ENCODE results near the gene IL10RA. TPM values are rescaled to one million over a fixed set of nuclear protein-coding genes. Genes with fewer than 3 reads are reported as not detected.

The IL10RA gene
- total and polyA plus RNA-seq, 4 donors = 1.7 to 59.2 (median 14.6) TPM

DNA sequence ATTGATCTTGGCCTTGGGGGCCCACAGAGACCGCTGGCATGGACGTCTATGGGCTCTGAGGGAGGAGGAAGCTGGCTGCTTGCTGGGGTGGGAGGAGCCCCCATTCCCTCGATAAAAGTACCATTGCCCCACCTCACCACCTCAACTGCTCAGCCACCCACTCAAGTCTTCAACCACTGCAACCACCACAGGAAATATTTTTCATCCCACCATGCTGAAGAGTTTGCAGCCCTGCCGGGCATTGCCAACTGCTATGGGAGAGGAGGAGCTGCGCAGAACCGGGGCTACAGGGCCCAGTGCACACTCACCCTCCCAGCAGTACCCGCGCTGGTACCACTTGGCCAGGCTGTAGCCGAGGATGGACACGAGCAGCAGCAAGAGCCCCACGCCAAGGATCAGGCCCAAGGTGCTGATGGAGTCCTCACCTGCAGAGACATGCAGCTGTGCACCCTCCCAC is 29.2 kb downstream of the IL10RA start:
- Histone ChIP-seq H3K36me3 (ENCODE audit: control insufficient read depth in 1 of 2, insufficient read depth in 2 of 2, low read length in 1 of 2) (no peaks in the 10 kb centered on the region), H3K27me3 (ENCODE audit: control insufficient read depth in 1 of 2, insufficient read depth in 2 of 2, low read length in 1 of 2) (no peaks in the 10 kb centered on the region), H3K27ac (ENCODE audit: low read depth in 1 of 2, low read length in 2 of 2) (no peak overlapping the region), H3K4me3 (ENCODE audit: low read length in 2 of 2) (no peak overlapping the region), H3K4me1 (ENCODE audit: control insufficient read depth in 1 of 2, insufficient read depth in 2 of 2, low read length in 2 of 2) (no peaks in the 10 kb centered on the region), H3K9me3 (ENCODE audit: control insufficient read depth, low read length) (no peaks in the 10 kb centered on the region)
- intact Hi-C loops (cut with DNase I) = no loop called here
- ATAC-seq (ENCODE audit: low FRiP score) = no peak
- DNase-seq = no peak
- 83 to 89% methylated on average over 11 of the region's 11 CpGs for WGBS, 2 donors

DNA sequence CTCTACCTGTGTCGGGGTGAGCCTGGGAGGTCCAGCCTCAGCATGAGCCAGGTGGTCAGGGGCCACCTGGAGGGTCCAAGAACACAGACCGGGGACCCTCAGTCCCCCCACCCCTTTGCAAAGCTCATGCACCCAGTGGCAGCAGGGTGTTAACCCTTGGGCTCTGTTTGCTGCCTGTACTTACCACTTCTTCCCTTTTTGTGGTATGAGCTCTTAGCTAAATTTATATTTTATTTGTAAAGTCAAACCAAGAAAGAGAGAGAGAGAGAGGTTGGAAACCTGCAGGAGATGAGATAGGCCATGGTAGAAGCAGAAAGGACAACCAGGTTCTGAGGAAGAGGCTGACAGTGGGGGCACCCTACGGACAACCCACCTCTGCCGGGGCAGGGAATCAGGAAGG is 29.9 kb downstream of the IL10RA start:
- Histone ChIP-seq H3K27ac (ENCODE audit: low read depth in 1 of 2, low read length in 2 of 2) (no peak overlapping the region), H3K27me3 (ENCODE audit: control insufficient read depth in 1 of 2, insufficient read depth in 2 of 2, low read length in 1 of 2) (no peaks in the 10 kb centered on the region), H3K36me3 (ENCODE audit: control insufficient read depth in 1 of 2, insufficient read depth in 2 of 2, low read length in 1 of 2) (no peaks in the 10 kb centered on the region), H3K9me3 (ENCODE audit: control insufficient read depth, low read length) (no peaks in the 10 kb centered on the region), H3K4me1 (ENCODE audit: control insufficient read depth in 1 of 2, insufficient read depth in 2 of 2, low read length in 2 of 2) (no peaks in the 10 kb centered on the region), H3K4me3 (ENCODE audit: low read length in 2 of 2) (no peak overlapping the region)
- ATAC-seq (ENCODE audit: low FRiP score) (no peak), DNase-seq (no peak)
- intact Hi-C loops (cut with DNase I) = no loop called here
- 79% methylated on average over 4 of the region's 4 CpGs for WGBS, 2 donors

DNA sequence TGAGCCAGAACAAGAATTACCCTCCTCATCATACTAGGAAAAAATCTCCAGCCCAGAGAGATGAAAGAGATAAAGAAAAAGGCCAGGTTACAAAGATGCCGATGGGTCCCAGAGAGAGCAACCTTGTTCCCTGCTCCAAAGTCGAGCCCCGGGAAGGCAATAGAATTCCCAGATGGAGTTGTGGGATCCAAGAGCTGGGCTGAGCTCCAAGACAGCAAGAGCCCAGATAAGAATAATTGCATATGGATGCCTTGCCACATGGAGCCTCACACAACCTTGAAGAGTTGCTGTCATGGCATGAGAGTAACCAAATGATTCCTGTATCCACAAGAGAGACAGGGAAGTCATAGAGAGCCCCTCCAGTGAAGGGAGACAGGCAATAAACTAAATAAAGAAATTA is 30.9 kb downstream of the IL10RA start:
- Histone ChIP-seq H3K36me3 (ENCODE audit: control insufficient read depth in 1 of 2, insufficient read depth in 2 of 2, low read length in 1 of 2) (no peaks in the 10 kb centered on the region), H3K27ac (ENCODE audit: low read depth in 1 of 2, low read length in 2 of 2) (no peak overlapping the region), H3K27me3 (ENCODE audit: control insufficient read depth in 1 of 2, insufficient read depth in 2 of 2, low read length in 1 of 2) (no peaks in the 10 kb centered on the region), H3K9me3 (ENCODE audit: control insufficient read depth, low read length) (no peaks in the 10 kb centered on the region), H3K4me3 (ENCODE audit: low read length in 2 of 2) (no peak overlapping the region), H3K4me1 (ENCODE audit: control insufficient read depth in 1 of 2, insufficient read depth in 2 of 2, low read length in 2 of 2) (no peaks in the 10 kb centered on the region)
- DNase-seq (no peak), ATAC-seq (ENCODE audit: low FRiP score) (no peak)
- 33 to 37% methylated on average over 3 of the region's 3 CpGs for WGBS, 2 donors
- intact Hi-C loops (cut with DNase I) = no loop called here

DNA sequence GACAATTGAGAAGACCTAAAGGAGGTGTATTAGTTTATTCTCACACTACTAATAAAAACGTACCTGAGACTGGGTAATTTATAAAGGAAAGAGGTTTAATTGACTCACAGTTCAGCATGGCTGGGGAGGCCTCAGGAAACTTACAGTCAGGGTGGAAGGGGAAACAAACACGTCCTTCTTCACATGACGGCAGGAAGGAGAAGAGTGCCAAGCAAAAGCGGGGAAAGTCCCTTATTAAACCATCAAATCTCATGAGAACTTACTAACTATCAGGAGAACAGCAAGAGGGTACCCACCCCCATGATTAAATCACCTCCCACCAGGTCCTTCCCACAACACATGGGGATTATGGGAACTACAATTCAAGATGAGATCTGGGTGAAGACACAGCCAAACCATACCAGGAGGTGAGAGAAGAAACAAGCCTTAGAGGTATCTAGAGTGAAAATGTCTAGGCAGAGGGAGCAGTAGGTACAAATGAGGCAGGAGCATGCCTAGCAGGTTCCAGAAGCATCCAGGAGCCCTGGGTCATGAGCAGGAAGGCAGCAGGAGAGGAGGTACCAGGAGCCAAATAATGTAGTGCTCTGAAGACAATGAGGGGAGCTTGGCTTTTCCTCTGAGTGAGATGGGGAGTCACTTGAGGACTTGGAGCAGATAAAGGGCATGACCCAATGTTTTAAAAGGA is 31.6 kb downstream of the IL10RA start:
- H3K4me3 ChIP-seq (ENCODE audit: low read length in 2 of 2) = no peak overlapping the region
- no peak for DNase-seq
- no peaks in the 10 kb centered on the region for H3K4me1 ChIP-seq (ENCODE audit: control insufficient read depth in 1 of 2, insufficient read depth in 2 of 2, low read length in 2 of 2)
- no peak for ATAC-seq (ENCODE audit: low FRiP score)
- intact Hi-C loops (cut with DNase I) = no loop called here
- WGBS, 2 donors = 54 to 60% methylated on average over 4 of the region's 4 CpGs
- no peaks in the 10 kb centered on the region for H3K36me3 ChIP-seq (ENCODE audit: control insufficient read depth in 1 of 2, insufficient read depth in 2 of 2, low read length in 1 of 2)
- no peaks in the 10 kb centered on the region for H3K27me3 ChIP-seq (ENCODE audit: control insufficient read depth in 1 of 2, insufficient read depth in 2 of 2, low read length in 1 of 2)
- H3K9me3 ChIP-seq (ENCODE audit: control insufficient read depth, low read length) = no peaks in the 10 kb centered on the region
- H3K27ac ChIP-seq (ENCODE audit: low read depth in 1 of 2, low read length in 2 of 2) = no peak overlapping the region

DNA sequence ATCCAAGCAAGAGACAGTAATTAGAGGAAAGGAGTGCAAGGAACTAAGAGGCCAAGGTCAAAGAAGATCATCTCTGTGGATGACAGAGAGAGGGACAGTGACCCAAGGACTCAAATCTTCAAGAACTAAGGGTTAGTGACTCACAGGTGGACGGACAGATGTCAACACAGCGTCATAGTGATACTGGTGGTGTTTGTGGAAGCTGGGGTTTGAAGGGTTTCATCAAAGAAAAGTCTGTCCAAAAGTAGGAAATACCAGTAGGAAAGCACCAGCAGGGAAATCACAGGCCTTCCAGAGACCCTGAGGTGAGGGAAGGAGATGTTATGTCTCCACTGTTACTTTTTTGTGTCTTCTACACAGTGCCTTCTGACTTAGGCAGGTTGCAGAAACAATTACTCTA is 32.2 kb downstream of the IL10RA start:
- WGBS, 2 donors = 72 to 78% methylated on average over 2 of the region's 2 CpGs
- no peak for ATAC-seq (ENCODE audit: low FRiP score)

DNA sequence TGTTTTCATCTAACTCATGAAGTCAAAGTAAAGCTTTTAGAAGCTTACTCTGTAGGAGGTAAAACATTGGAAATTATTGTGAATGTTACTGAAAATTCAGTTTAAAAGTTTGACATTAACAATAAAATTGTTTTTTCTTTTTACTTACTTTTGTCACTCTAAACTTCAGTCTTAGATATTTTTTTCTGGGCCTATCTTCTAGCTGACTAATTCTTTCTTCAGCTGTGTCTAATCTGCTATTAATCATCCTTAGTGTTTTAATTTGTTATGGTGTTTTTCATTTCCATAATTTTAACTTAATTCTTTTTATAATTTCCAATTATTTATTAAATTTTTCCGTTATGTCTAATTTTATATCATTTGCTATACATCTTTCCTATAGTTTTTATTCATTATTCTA is 35.0 kb downstream of the IL10RA start:
- intact Hi-C loops (cut with DNase I) = no loop called here
- H3K27ac ChIP-seq (ENCODE audit: low read depth in 1 of 2, low read length in 2 of 2) = no peak overlapping the region
- DNase-seq (no peak), ATAC-seq (ENCODE audit: low FRiP score) (no peak)
- WGBS, 2 donors = 91 to 98% methylated on average over 1 of the region's 1 CpG
- no peaks in the 10 kb centered on the region for H3K27me3 ChIP-seq (ENCODE audit: control insufficient read depth in 1 of 2, insufficient read depth in 2 of 2, low read length in 1 of 2)
- no peaks in the 10 kb centered on the region for H3K9me3 ChIP-seq (ENCODE audit: control insufficient read depth, low read length)
- H3K4me1 ChIP-seq (ENCODE audit: control insufficient read depth in 1 of 2, insufficient read depth in 2 of 2, low read length in 2 of 2) = no peaks in the 10 kb centered on the region
- no peak overlapping the region for H3K4me3 ChIP-seq (ENCODE audit: low read length in 2 of 2)
- no peaks in the 10 kb centered on the region for H3K36me3 ChIP-seq (ENCODE audit: control insufficient read depth in 1 of 2, insufficient read depth in 2 of 2, low read length in 1 of 2)

More for the DNA sequence above, 32.2 kb downstream of the IL10RA start:
- intact Hi-C loops (cut with DNase I) = no loop called here
- H3K36me3 ChIP-seq (ENCODE audit: control insufficient read depth in 1 of 2, insufficient read depth in 2 of 2, low read length in 1 of 2) = no peaks in the 10 kb centered on the region
- no peak for DNase-seq
- no peaks in the 10 kb centered on the region for H3K27me3 ChIP-seq (ENCODE audit: control insufficient read depth in 1 of 2, insufficient read depth in 2 of 2, low read length in 1 of 2)
- no peak overlapping the region for H3K4me3 ChIP-seq (ENCODE audit: low read length in 2 of 2)
- no peaks in the 10 kb centered on the region for H3K4me1 ChIP-seq (ENCODE audit: control insufficient read depth in 1 of 2, insufficient read depth in 2 of 2, low read length in 2 of 2)
- no peak overlapping the region for H3K27ac ChIP-seq (ENCODE audit: low read depth in 1 of 2, low read length in 2 of 2)
- no peaks in the 10 kb centered on the region for H3K9me3 ChIP-seq (ENCODE audit: control insufficient read depth, low read length)

DNA sequence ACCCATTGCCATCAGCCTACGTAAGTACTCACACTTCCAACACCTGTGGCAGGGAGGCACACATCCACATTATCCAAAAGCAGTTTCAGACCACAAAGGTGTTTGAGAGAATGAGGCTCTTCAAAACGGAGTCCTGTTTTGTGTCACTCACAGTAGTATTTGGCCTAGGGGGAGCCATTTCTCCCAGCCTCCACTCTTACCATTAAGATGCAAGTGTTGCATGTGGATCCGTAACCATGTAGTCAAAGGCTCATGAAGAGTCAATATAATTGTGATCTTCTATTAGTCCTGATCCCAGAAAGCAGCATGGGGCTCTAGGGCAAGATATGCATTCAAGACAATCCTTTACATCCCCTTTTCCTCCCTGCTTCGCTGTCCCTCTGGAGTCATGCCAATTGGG is 41.5 kb downstream of the IL10RA start:
- no peaks in the 10 kb centered on the region for H3K36me3 ChIP-seq (ENCODE audit: control insufficient read depth in 1 of 2, insufficient read depth in 2 of 2, low read length in 1 of 2)
- no peaks in the 10 kb centered on the region for H3K4me1 ChIP-seq (ENCODE audit: control insufficient read depth in 1 of 2, insufficient read depth in 2 of 2, low read length in 2 of 2)
- H3K4me3 ChIP-seq (ENCODE audit: low read length in 2 of 2) = no peak overlapping the region
- no peak overlapping the region for H3K27ac ChIP-seq (ENCODE audit: low read depth in 1 of 2, low read length in 2 of 2)
- DNase-seq = no peak
- ATAC-seq (ENCODE audit: low FRiP score) = no peak
- H3K9me3 ChIP-seq (ENCODE audit: control insufficient read depth, low read length) = no peaks in the 10 kb centered on the region
- WGBS, 2 donors = 76 to 82% methylated on average over 4 of the region's 4 CpGs
- intact Hi-C loops (cut with DNase I) = no loop called here
- no peaks in the 10 kb centered on the region for H3K27me3 ChIP-seq (ENCODE audit: control insufficient read depth in 1 of 2, insufficient read depth in 2 of 2, low read length in 1 of 2)

DNA sequence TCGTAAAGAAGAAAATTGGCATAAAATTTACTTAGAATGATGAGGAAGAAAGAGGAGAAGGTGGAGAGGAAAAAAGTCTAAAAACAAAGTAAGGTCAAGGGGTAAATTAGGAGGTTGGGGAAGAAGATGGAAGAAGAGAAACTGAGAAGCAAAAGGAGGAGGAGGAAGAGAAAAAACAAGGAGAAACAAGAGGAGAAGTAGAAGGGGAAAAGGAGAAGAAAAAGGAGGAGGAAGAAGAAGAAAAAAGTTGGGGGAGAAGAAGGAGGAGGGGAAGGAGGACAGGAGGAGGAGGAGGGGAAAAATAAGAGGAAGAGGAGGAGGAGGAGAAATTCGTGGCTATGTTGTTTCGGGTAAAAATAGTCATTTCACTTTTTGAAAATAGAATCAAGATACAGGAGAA is 42.4 kb downstream of the IL10RA start:
- Histone ChIP-seq H3K4me3 (ENCODE audit: low read length in 2 of 2) (no peak overlapping the region), H3K36me3 (ENCODE audit: control insufficient read depth in 1 of 2, insufficient read depth in 2 of 2, low read length in 1 of 2) (no peaks in the 10 kb centered on the region), H3K27me3 (ENCODE audit: control insufficient read depth in 1 of 2, insufficient read depth in 2 of 2, low read length in 1 of 2) (no peaks in the 10 kb centered on the region), H3K9me3 (ENCODE audit: control insufficient read depth, low read length) (no peaks in the 10 kb centered on the region), H3K4me1 (ENCODE audit: control insufficient read depth in 1 of 2, insufficient read depth in 2 of 2, low read length in 2 of 2) (no peaks in the 10 kb centered on the region), H3K27ac (ENCODE audit: low read depth in 1 of 2, low read length in 2 of 2) (no peak overlapping the region)
- no peak for DNase-seq
- ATAC-seq (ENCODE audit: low FRiP score) = no peak
- WGBS, 2 donors = 51 to 55% methylated on average over 3 of the region's 3 CpGs
- intact Hi-C loops (cut with DNase I) = no loop called here

DNA sequence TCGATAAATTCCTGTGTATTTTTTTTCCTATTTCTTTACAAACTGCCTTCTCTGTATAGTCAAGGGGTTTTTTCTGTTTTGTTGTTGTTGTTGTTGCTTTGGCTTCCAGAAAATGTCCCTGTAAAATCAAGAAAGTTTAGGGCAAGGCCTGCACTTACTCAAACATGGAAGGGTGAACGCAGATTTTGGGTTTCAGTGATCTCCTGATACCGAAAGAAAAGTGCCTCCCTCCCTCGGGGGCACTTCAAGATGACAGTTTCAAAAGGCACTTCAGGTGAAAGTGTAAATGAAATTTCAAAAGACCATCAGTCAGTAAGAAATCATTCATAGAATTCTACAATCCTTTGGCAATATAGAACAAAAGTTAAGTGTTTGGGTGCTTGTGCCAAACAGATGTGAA is 47.2 kb downstream of the IL10RA start:
- Histone ChIP-seq H3K27me3 (ENCODE audit: control insufficient read depth in 1 of 2, insufficient read depth in 2 of 2, low read length in 1 of 2) (no peaks in the 10 kb centered on the region), H3K4me3 (ENCODE audit: low read length in 2 of 2) (no peak overlapping the region), H3K9me3 (ENCODE audit: control insufficient read depth, low read length) (no peaks in the 10 kb centered on the region), H3K36me3 (ENCODE audit: control insufficient read depth in 1 of 2, insufficient read depth in 2 of 2, low read length in 1 of 2) (no peaks in the 10 kb centered on the region), H3K4me1 (ENCODE audit: control insufficient read depth in 1 of 2, insufficient read depth in 2 of 2, low read length in 2 of 2) (no peaks in the 10 kb centered on the region), H3K27ac (ENCODE audit: low read depth in 1 of 2, low read length in 2 of 2) (no peak overlapping the region)
- intact Hi-C loops (cut with DNase I) = no loop called here
- WGBS, 2 donors = 80 to 82% methylated on average over 4 of the region's 4 CpGs
- no peak for DNase-seq
- ATAC-seq (ENCODE audit: low FRiP score) = no peak

Measured in aorta (tissue), 5 donors.